Suprapubic skin (tissue), 4 donors: ENCODE measurements around the gene FOXL3. TPM values are rescaled to one million over a fixed set of nuclear protein-coding genes. Genes with fewer than 3 reads are reported as not detected.

Experiments
- DNase-seq, 2 donors: peaks; one replicate each; pipeline ENCODE4 v3.0.0-alpha.2; 2019; ENCODE audit warnings: low spot score in 2 of 2
- H3K27ac ChIP-seq: fragments of 200-600 bp; sonication (generic); one replicate; pipeline ENCODE4 v1.5.1; 2019
- H3K27me3 ChIP-seq: fragments of 200-600 bp; sonication (generic); one replicate; pipeline ENCODE4 v1.5.1; 2019
- H3K36me3 ChIP-seq: fragments of 200-600 bp; sonication (generic); one replicate; pipeline ENCODE4 v1.5.1; 2019
- H3K4me1 ChIP-seq: fragments of 200-600 bp; sonication (generic); one replicate; pipeline ENCODE4 v1.5.1; 2019
- H3K4me3 ChIP-seq: fragments of 200-600 bp; sonication (generic); one replicate; pipeline ENCODE4 v1.5.1; 2019; ENCODE audit warnings: mild to moderate bottlenecking
- H3K9me3 ChIP-seq: fragments of 200-600 bp; sonication (generic); one replicate; pipeline ENCODE4 v1.5.1; 2019
- CTCF ChIP-seq, 2 donors: fragments of 200-600 bp in 1 of 2; fragments of 450-650 bp in 1 of 2; sonication (generic) in 1 of 2; IDR thresholded peaks; one replicate each; pipeline ENCODE4 v1.5.1; 2016 to 2019; ENCODE audit warnings: antibody characterized with exemption in 2 of 2, mild to moderate bottlenecking in 1 of 2, moderate library complexity in 1 of 2
- EP300 ChIP-seq: sonication (generic); formaldehyde crosslinking; IDR thresholded peaks from one replicate; pipeline ENCODE4 v1.6.1; 2017; ENCODE audit warnings: antibody characterized with exemption
- POLR2A ChIP-seq, 2 donors: fragments of 450-650 bp; IDR thresholded peaks; one replicate each; pipeline ENCODE4 v1.6.1; 2017; ENCODE audit warnings: antibody characterized with exemption in 2 of 2, mild to moderate bottlenecking in 2 of 2, moderate library complexity in 2 of 2
- POLR2AphosphoS5 ChIP-seq, 3 donors: sonication (generic); formaldehyde crosslinking; IDR thresholded peaks; one replicate each; pipeline ENCODE4 v1.6.1; 2017; ENCODE audit warnings: antibody characterized with exemption in 3 of 3
- WGBS: methylation state at CpG from one replicate; pipeline ENCODE4 v1.1.5; 2018; 5-methylcytosine and 5-hydroxymethylcytosine counted together
- total RNA-seq, 4 donors: library from RNA; depleted of rRNA; stranded (reverse); fragments of >200 nt; gene quantifications; one replicate each; pipeline ENCODE4 v1.1.0, GENCODE V29; 2016

The FOXL3 gene
- total RNA-seq, 4 donors from 2014 or later: not detected

- Histone ChIP-seq H3K4me3 (no peak overlapping the region), H3K4me1 (peaks cover 11% of the 10 kb centered on the region), H3K9me3 (no peaks in the 10 kb centered on the region), H3K36me3 (no peaks in the 10 kb centered on the region), H3K27ac (no peak overlapping the region), H3K27me3 (peaks cover 62% of the 10 kb centered on the region)
- TF ChIP-seq POLR2AphosphoS5 (IDR thresholded peaks at IDR 0.05) (no peak), CTCF (IDR thresholded peaks at IDR 0.05) (no peak), POLR2A (IDR thresholded peaks at IDR 0.05) (no peak), EP300 (no peak)
- no peak for DNase-seq
- 81% methylated on average over 16 of the region's 16 CpGs for WGBS
Measured at GRCh38 chr7:315516-316265, 25.7 kb downstream of the FOXL3 start.

DNA sequence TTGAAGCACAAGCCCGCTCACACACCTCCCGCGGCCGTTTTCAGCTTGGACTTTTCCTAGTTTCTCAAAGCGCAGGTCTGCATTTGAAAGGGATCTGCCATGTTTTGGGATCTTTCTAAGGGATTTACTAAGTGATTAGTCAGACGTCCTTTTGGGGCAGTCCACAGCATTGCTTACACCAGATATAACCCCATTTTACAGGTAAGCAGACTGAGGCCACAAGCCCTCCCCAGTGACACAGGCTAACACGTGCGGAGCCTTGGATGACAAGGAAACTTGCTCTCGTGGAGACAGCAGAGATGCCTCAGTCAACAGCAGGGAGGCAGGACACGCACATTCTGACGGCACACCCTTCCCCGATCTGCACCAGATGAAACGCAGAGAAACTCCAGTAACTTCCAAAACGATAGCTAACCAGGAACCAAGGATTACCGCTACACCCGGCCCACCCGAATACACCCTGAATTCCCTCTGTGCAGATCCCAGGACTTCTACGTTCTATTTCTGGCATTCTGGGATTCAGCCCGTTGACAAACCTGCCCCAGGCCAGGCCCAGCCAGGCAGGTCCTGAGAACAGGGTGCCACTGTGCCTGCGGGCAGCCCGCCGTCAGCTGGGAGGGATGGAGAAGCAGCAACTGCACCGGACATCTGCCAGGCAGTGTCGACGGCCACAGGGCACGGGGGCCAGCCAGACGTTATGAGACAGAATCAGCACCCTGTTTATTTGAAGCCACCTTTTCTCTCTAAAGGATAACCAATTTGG is 27.9 kb downstream of the FOXL3 start:
- Histone ChIP-seq H3K27me3 (peaks cover 43% of the 10 kb centered on the region), H3K27ac (no peak overlapping the region), H3K4me1 (peaks cover 19% of the 10 kb centered on the region), H3K4me3 (no peak overlapping the region), H3K36me3 (no peaks in the 10 kb centered on the region), H3K9me3 (no peaks in the 10 kb centered on the region)
- DNase-seq: no peak
- whole genome bisulfite sequencing: 88% methylated on average over 22 of the region's 27 CpGs
- TF ChIP-seq CTCF (IDR thresholded peaks at IDR 0.05): no peak
- no peak for TF ChIP-seq EP300
- TF ChIP-seq POLR2A (IDR thresholded peaks at IDR 0.05): no peak
- TF ChIP-seq POLR2AphosphoS5 (IDR thresholded peaks at IDR 0.05): no peak

DNA sequence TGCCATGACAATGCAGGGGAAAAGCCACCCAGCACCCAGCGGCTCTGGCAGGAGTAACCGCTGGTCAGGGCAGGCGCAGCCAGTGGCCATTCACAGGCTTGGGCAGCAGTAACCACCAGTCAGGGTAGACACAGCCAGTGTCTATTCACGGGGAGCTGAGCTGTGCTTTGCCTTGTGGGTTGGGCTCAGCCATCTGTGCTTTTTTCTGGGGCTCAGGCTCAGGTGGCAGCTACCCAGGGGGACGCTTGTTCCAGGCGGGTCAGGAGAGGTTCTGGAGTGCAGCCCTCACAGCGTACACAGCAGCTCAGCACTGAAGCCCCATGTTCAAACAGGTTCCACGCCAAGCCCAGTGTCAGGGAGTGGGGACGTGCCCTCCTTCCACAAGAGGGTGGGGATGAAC is 28.5 kb downstream of the FOXL3 start:
- peaks cover 19% of the 10 kb centered on the region for H3K4me1 ChIP-seq
- no peaks in the 10 kb centered on the region for H3K9me3 ChIP-seq
- WGBS: 76% methylated on average over 7 of the region's 9 CpGs
- no peak overlapping the region for H3K4me3 ChIP-seq
- H3K27me3 ChIP-seq: peaks cover 37% of the 10 kb centered on the region
- no peaks in the 10 kb centered on the region for H3K36me3 ChIP-seq
- TF ChIP-seq POLR2AphosphoS5 (IDR thresholded peaks at IDR 0.05) (no peak), EP300 (no peak), POLR2A (IDR thresholded peaks at IDR 0.05) (no peak), CTCF (IDR thresholded peaks at IDR 0.05) (no peak)
- DNase-seq: no peak
- H3K27ac ChIP-seq: no peak overlapping the region

GRCh38 chr7:318878-319661 is 29.1 kb downstream of the FOXL3 start:
- peaks cover 19% of the 10 kb centered on the region for H3K4me1 ChIP-seq
- no peaks in the 10 kb centered on the region for H3K9me3 ChIP-seq
- H3K27me3 ChIP-seq: peaks cover 31% of the 10 kb centered on the region
- DNase-seq: no peak
- TF ChIP-seq EP300 (no peak), CTCF (IDR thresholded peaks at IDR 0.05) (no peak), POLR2AphosphoS5 (IDR thresholded peaks at IDR 0.05) (no peak)
- H3K36me3 ChIP-seq: no peaks in the 10 kb centered on the region
- H3K4me3 ChIP-seq: no peak overlapping the region
- no peak overlapping the region for H3K27ac ChIP-seq
- WGBS: 54% methylated on average over 17 of the region's 18 CpGs

- H3K4me3 ChIP-seq: no peak overlapping the region
- WGBS: 88% methylated on average over 2 of the region's 2 CpGs
- no peak for DNase-seq
- peaks cover 19% of the 10 kb centered on the region for H3K4me1 ChIP-seq
- no peaks in the 10 kb centered on the region for H3K36me3 ChIP-seq
- TF ChIP-seq CTCF (IDR thresholded peaks at IDR 0.05) (no peak), POLR2AphosphoS5 (IDR thresholded peaks at IDR 0.05) (no peak), EP300 (no peak), POLR2A (IDR thresholded peaks at IDR 0.05) (no peak)
- H3K9me3 ChIP-seq: no peaks in the 10 kb centered on the region
- no peak overlapping the region for H3K27ac ChIP-seq
- H3K27me3 ChIP-seq: peaks cover 25% of the 10 kb centered on the region
Measured at GRCh38 chr7:320297-320696, 30.3 kb downstream of the FOXL3 start.
